Astrocyte (in vitro differentiated cells and primary cell): ENCODE data around the gene PRKD1. TPM values are rescaled to one million over a fixed set of nuclear protein-coding genes. Genes with fewer than 3 reads are reported as not detected.
A peak's percentile ranks its signal among the peaks of the same experiment; 100 is the strongest.

Experiments used
- DNase-seq: peaks from one replicate; pipeline ENCODE4 v3.0.0-alpha.2; 2010; ENCODE audit warnings: low read depth
- FAIRE-seq: peaks from 2 replicates; lab custom pipeline; 2011; peaks lifted over from hg19 to GRCh38; lab: Jason Lieb, UNC
- H2AFZ ChIP-seq: 2 replicates; pipeline ENCODE4 v1.6.0; 2012; ENCODE audit warnings: low read depth, low read length, inconsistent platforms
- H3K27ac ChIP-seq: 2 replicates; pipeline ENCODE4 v1.5.1; 2011; ENCODE audit warnings: low read depth, low read length, inconsistent platforms
- H3K27me3 ChIP-seq: 2 replicates; pipeline ENCODE4 v1.6.0; 2011; ENCODE audit warnings: low read length, inconsistent platforms; ENCODE audit not compliant: insufficient read depth
- H3K36me3 ChIP-seq: 2 replicates; pipeline ENCODE4 v1.5.1; 2011; ENCODE audit warnings: low read length, inconsistent platforms; ENCODE audit not compliant: insufficient read depth
- H3K4me1 ChIP-seq: 2 replicates; pipeline ENCODE4 v1.5.1; 2011; ENCODE audit warnings: low read length, inconsistent platforms; ENCODE audit not compliant: insufficient read depth
- H3K4me2 ChIP-seq: 2 replicates; pipeline ENCODE4 v1.6.0; 2012; ENCODE audit warnings: low read length, inconsistent platforms
- H3K4me3 ChIP-seq: 2 replicates; pipeline ENCODE4 v1.5.1; 2011; ENCODE audit warnings: low read depth, mild to moderate bottlenecking, low read length, inconsistent platforms; ENCODE audit not compliant: insufficient read depth
- H3K79me2 ChIP-seq: 2 replicates; pipeline ENCODE4 v1.6.0; 2012; ENCODE audit warnings: mild to moderate bottlenecking, low read length, inconsistent platforms; ENCODE audit not compliant: insufficient read depth
- H3K9ac ChIP-seq: 2 replicates; pipeline ENCODE4 v1.6.0; 2012; ENCODE audit warnings: mild to moderate bottlenecking, low read length, inconsistent platforms
- H3K9me3 ChIP-seq: 2 replicates; pipeline ENCODE4 v1.5.1; 2012; ENCODE audit warnings: low read depth, mild to moderate bottlenecking, low read length, inconsistent platforms; ENCODE audit not compliant: insufficient read depth
- H4K20me1 ChIP-seq: 2 replicates; pipeline ENCODE4 v1.6.0; 2012; ENCODE audit warnings: low read length, inconsistent platforms; ENCODE audit not compliant: insufficient read depth
- H3K27ac Mint-ChIP-seq: one replicate; pipeline ENCODE4 v1.8.0; 2021; ENCODE audit warnings: mild to moderate bottlenecking, mixed read lengths; ENCODE audit not compliant: unreplicated experiment
- H3K27me3 Mint-ChIP-seq: one replicate; pipeline ENCODE4 v1.8.0; 2021; ENCODE audit warnings: low read depth, mixed read lengths; ENCODE audit not compliant: unreplicated experiment
- H3K36me3 Mint-ChIP-seq: one replicate; pipeline ENCODE4 v1.8.0; 2021; ENCODE audit warnings: low read depth, mixed read lengths; ENCODE audit not compliant: unreplicated experiment
- H3K4me1 Mint-ChIP-seq: one replicate; pipeline ENCODE4 v1.8.0; 2021; ENCODE audit warnings: low read depth, mixed read lengths; ENCODE audit not compliant: unreplicated experiment
- H3K4me3 Mint-ChIP-seq: one replicate; pipeline ENCODE4 v1.8.0; 2021; ENCODE audit warnings: mild to moderate bottlenecking, moderate library complexity, mixed read lengths; ENCODE audit not compliant: unreplicated experiment
- H3K9me3 Mint-ChIP-seq: one replicate; pipeline ENCODE4 v1.8.0; 2021; ENCODE audit warnings: mild to moderate bottlenecking, mixed read lengths; ENCODE audit not compliant: unreplicated experiment
- EZH2 ChIP-seq: IDR thresholded peaks from 2 replicates; pipeline ENCODE4 v1.6.1; 2012; ENCODE audit warnings: mild to moderate bottlenecking, low read length, inconsistent platforms; ENCODE audit not compliant: insufficient read depth
- total RNA-seq: library from RNA; stranded (reverse); gene quantifications from 2 replicates; pipeline ENCODE4 v1.2.1, GENCODE V29; 2021
- TF ChIP-seq, protein P1 (sequence below): IDR thresholded peaks from 2 replicates; pipeline ENCODE4 v1.5.1; 2011; ENCODE audit warnings: low read depth, mild to moderate bottlenecking, inconsistent platforms, low read length, moderate library complexity; ENCODE audit not compliant: insufficient read depth

Gene PRKD1
- total RNA-seq, 1 donor from 2014 or later: 5.9 TPM

DNA sequence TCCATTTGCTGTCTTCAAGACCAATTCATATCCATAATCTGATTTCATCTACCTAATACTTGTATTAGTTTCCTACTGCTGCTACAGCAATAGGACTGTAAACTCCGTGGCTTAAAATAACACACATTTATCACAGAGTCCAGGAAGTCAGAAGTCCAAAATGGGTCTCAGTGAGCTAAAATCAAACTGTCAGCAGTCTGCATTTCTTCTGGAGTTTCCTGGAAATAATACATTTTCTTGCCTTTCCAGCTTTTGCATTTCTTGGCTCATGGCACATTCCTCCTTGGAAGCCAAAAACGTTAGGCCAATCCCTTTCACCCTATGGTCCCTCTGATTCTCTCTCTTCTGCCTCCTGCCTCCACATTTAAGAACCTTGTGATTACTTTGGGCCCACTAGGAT, 239.8 kb downstream of the PRKD1 start:
- H3K4me3 Mint-ChIP-seq: no peak overlapping the region
- no peak for TF ChIP-seq EZH2
- TF ChIP-seq, protein P1, sequence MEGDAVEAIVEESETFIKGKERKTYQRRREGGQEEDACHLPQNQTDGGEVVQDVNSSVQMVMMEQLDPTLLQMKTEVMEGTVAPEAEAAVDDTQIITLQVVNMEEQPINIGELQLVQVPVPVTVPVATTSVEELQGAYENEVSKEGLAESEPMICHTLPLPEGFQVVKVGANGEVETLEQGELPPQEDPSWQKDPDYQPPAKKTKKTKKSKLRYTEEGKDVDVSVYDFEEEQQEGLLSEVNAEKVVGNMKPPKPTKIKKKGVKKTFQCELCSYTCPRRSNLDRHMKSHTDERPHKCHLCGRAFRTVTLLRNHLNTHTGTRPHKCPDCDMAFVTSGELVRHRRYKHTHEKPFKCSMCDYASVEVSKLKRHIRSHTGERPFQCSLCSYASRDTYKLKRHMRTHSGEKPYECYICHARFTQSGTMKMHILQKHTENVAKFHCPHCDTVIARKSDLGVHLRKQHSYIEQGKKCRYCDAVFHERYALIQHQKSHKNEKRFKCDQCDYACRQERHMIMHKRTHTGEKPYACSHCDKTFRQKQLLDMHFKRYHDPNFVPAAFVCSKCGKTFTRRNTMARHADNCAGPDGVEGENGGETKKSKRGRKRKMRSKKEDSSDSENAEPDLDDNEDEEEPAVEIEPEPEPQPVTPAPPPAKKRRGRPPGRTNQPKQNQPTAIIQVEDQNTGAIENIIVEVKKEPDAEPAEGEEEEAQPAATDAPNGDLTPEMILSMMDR: no peak
- no peaks in the 10 kb centered on the region for H3K4me1 Mint-ChIP-seq
- Histone ChIP-seq H4K20me1 (no peaks in the 10 kb centered on the region), H3K4me2 (no peak overlapping the region), H3K9me3 (no peaks in the 10 kb centered on the region), H2AFZ (no peak overlapping the region), H3K9ac (no peak overlapping the region), H3K27me3 (no peaks in the 10 kb centered on the region), H3K36me3 (no peaks in the 10 kb centered on the region), H3K4me1 (no peaks in the 10 kb centered on the region), H3K27ac (no peak overlapping the region), H3K79me2 (no peaks in the 10 kb centered on the region), H3K4me3 (no peak overlapping the region)
- H3K27ac Mint-ChIP-seq: no peak overlapping the region
- H3K27me3 Mint-ChIP-seq: no peaks in the 10 kb centered on the region
- no peaks in the 10 kb centered on the region for H3K9me3 Mint-ChIP-seq
- H3K36me3 Mint-ChIP-seq: no peaks in the 10 kb centered on the region
- FAIRE-seq (no peak), DNase-seq (no peak)

DNA sequence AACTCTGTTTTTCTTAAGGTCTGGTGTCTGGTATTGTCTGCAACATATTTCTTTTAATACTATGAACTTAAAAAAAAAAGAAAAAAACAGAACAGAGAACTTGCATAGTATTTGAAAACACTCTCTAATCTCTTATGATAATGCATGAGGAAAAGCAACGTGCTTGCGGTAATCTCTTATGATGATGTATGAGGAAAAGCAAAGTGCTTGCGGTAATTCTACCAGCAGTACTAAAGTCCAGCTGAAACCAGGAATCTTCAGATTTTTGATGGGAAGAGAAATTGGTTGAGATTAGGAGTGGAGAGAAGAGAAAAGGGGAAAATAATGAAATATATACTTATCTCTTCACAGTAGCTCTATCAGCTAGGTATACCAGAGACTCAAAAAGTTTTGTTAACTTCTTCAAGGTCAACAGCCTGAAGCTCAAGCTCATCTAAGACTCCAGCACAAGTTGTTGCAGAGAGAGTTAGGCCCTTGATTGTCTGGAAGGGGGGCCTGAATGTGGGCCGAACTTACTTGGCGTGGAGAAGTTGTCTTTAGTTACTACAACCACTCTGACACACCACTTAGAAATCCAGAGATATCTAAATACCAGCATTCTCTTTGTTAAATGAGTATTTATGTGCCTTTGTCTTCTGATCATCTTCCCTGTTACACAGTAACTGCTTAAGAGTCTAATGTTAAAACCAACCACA, 240.4 kb downstream of the PRKD1 start:
- Mint-ChIP-seq H3K4me1 (no peaks in the 10 kb centered on the region), H3K27ac (no peak overlapping the region), H3K4me3 (no peak overlapping the region), H3K9me3 (no peaks in the 10 kb centered on the region), H3K36me3 (no peaks in the 10 kb centered on the region), H3K27me3 (no peaks in the 10 kb centered on the region)
- Histone ChIP-seq H4K20me1 (no peaks in the 10 kb centered on the region), H3K4me1 (no peaks in the 10 kb centered on the region), H3K9me3 (no peaks in the 10 kb centered on the region), H3K4me3 (no peak overlapping the region), H3K36me3 (no peaks in the 10 kb centered on the region), H3K27ac (no peak overlapping the region), H2AFZ (no peak overlapping the region), H3K9ac (no peak overlapping the region), H3K79me2 (no peaks in the 10 kb centered on the region), H3K4me2 (no peak overlapping the region), H3K27me3 (no peaks in the 10 kb centered on the region)
- FAIRE-seq (no peak), DNase-seq (peak; percentile 14)
- TF ChIP-seq EZH2: no peak
- TF ChIP-seq, protein P1: no peak

DNA sequence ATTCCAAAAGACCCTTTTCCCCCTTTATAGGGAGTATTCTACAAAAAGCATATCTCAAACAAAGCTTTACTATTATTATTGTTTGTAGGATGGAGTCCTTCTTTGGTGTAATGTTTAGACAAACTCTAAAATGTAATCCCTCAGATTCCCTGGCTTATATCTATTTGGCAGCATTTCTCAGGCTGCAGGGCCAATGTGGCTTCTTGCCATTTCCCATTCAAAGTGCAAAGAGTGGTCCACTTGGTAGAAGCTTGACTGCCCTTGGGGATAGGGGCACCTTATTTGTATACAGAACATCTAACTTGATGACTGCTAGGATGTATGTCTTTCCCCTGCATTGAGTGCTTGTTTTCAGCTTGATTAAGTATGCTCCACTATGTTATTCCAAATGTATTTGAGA, 242.7 kb downstream of the PRKD1 start:
- no peak overlapping the region for H3K9ac ChIP-seq

More for the DNA sequence above, 242.7 kb downstream of the PRKD1 start:
- H3K27ac Mint-ChIP-seq: no peak overlapping the region
- H3K27ac ChIP-seq: no peak overlapping the region
- H3K4me2 ChIP-seq: no peak overlapping the region
- no peak for FAIRE-seq
- H3K4me1 ChIP-seq: no peaks in the 10 kb centered on the region
- no peaks in the 10 kb centered on the region for H3K27me3 Mint-ChIP-seq
- H3K4me3 Mint-ChIP-seq: no peak overlapping the region
- no peaks in the 10 kb centered on the region for H3K36me3 Mint-ChIP-seq
- no peaks in the 10 kb centered on the region for H3K9me3 Mint-ChIP-seq
- H3K27me3 ChIP-seq: no peaks in the 10 kb centered on the region
- no peak overlapping the region for H3K4me3 ChIP-seq
- H3K79me2 ChIP-seq: no peaks in the 10 kb centered on the region
- H3K36me3 ChIP-seq: no peaks in the 10 kb centered on the region
- DNase-seq: no peak
- no peaks in the 10 kb centered on the region for H3K4me1 Mint-ChIP-seq
- H3K9me3 ChIP-seq: no peaks in the 10 kb centered on the region
- H2AFZ ChIP-seq: no peak overlapping the region
- no peaks in the 10 kb centered on the region for H4K20me1 ChIP-seq
- TF ChIP-seq, protein P1: no peak
- no peak for TF ChIP-seq EZH2
